HG02759 (cell line): ENCODE results near the gene RNF220.

Experiments used
- ATAC-seq: cut with Tn5 transposase; IDR thresholded peaks from one replicate; pipeline ENCODE4 v1.9.1; 2021; ENCODE audit warnings: mild to moderate bottlenecking, moderate library complexity; ENCODE audit not compliant: unreplicated experiment

RNF220 gene

GRCh38 chr1:44605914-44606615, 201.0 kb downstream of the RNF220 start:
- no peak for ATAC-seq

- no peak for ATAC-seq
Observed at GRCh38 chr1:44606701-44607281, 201.7 kb downstream of the RNF220 start.

- ATAC-seq, result no peak
Observed at GRCh38 chr1:44608141-44608540, 203.1 kb downstream of the RNF220 start.

DNA sequence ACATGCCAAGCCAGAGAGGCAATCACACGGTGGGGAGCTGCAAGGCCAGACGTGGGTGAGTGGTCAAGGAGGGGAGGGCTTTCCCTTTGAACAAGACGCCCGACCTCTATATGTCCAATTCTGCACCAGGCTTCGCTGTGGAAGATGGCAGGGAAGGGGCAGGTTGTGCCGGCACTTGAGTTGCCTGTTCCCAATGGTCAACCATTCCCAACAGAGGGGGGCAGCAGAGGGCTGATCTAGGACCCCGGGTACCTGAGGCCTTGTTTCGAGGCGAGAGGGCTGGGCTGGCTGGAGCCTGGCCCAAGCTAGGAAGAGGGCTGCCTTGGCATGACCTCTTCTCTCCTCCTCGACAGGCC, 204.3 kb downstream of the RNF220 start:
- ATAC-seq, result no peak

DNA sequence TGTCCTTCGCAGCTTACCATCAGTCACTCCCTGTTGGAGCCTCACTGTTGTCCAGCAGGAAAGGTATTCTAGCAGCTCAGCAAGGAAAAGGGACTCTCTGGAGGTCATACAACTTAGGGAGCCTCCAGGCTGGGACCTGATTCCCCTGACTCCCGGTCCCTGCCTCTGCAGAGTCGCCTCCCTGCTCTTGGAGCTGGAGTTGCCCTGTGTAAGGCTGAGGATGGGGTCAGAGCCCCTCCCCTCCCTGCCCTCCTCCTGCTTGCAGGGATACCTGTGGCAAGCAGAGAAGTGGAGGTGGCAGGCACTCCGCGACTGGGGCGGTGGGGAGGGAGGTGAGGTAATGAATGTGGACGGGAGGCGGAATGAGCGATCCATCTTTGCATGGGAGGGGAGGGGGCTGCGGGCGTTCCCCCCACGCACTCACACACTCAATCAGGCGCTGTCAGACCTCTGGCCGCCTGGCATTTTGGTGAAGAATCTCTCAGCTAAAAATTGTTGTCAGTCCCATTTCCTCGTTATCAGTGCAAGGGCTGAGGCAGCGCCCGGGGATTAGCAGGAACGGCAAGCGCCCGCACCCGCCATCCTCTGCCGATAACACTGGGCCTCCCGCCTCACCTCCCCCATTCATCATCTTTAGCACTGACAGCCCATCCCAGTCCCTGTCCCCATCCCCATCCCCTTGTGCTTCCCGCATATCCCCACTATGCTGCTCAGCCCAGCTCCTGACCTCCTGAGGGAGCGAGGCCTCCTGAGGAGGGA, 204.9 kb downstream of the RNF220 start:
- ATAC-seq, result no peak

DNA sequence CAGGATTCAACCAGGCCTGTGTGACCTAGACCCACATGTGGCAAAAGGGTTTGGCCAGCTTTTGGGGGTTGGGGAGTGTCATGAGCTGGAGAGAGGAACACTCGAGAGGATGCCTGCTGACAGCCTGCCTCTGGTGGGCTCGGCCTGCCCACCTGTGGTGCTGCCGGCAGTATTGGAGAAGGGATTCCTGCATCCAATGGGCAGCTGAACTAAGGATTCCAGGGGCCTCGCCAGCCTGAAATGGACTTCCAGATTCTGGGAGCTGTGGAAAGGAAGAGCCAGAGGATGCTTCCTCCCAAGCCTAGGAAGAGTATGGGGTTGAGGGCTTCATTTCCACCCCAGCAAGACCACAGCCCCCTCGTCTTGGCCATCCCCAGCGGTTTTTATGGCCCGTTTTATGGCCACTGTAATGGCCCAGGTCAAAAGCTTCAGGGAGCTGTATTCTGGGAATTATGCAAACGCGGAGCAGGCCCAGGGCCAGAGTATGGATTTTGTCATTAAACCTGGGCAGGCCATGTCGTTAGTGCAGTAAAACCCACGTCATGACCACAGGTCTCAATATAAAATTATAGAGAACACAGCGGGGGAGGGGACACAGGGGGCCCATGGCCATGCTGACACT, 205.6 kb downstream of the RNF220 start:
- ATAC-seq, result no peak

- ATAC-seq, result no peak
Observed at GRCh38 chr1:44611419-44611818, 206.4 kb downstream of the RNF220 start.

DNA sequence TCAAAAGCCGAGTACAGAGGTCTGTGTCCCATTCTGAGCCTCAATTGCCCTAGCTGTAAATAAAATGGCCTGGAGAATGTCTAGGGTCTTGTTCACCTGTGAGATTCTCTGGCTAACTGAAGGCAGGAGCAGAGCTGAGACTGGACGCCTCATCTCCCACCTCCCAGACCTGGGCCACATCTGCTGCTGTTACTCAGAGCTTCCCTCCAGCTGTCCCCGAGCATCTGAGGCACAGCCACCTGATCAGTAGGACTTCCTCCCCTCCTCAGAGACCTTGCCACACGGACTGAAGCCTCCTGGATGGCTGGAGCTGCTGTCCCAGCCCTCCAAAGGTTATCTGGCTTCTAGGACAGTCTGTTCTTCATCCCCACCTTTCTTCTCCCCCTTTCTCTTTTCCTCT, 206.8 kb downstream of the RNF220 start:
- no peak for ATAC-seq

GRCh38 chr1:44613941-44614340, 208.9 kb downstream of the RNF220 start:
- no peak for ATAC-seq

DNA sequence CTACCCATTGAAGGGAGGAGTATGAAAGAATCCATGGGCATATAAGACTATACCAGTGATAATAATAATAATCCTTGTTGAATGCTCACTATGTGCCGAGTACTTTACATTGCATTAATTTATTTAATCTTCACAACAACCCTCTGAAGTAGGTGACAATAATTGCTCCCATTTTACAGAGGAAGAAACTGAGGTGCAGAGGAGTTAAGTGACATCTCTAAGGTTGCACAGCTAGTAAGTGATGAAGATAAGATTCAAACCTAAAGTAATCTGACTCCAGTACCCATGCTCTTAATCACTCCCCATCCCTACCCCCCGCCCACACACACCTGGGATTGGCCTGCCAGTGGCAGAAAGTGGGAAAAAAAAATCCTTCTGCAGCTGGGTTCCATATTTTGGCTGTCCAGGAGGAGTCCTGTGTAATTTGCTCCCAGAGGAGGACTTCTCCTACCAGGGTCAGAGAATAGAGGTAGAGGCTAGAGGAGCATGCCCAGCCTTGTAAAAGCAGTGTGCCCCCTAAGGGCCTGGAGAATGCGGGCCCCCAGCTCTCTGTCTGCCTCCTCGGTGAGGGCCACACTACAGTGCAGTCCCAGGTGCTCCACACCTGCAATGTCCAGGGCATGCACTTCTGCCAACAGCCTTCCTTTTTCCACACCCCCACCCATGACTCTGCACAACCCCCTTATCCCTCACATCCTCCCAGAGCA, 211.4 kb downstream of the RNF220 start:
- no peak for ATAC-seq

- no peak for ATAC-seq
Observed at GRCh38 chr1:44616991-44617702, 212.1 kb downstream of the RNF220 start.

- ATAC-seq, result no peak
Observed at GRCh38 chr1:44617703-44618029, 212.6 kb downstream of the RNF220 start.

GRCh38 chr1:44619261-44619900, 214.3 kb downstream of the RNF220 start:
- ATAC-seq, result no peak

- ATAC-seq, result no peak
Observed at GRCh38 chr1:44620072-44620471, 215.0 kb downstream of the RNF220 start.

DNA sequence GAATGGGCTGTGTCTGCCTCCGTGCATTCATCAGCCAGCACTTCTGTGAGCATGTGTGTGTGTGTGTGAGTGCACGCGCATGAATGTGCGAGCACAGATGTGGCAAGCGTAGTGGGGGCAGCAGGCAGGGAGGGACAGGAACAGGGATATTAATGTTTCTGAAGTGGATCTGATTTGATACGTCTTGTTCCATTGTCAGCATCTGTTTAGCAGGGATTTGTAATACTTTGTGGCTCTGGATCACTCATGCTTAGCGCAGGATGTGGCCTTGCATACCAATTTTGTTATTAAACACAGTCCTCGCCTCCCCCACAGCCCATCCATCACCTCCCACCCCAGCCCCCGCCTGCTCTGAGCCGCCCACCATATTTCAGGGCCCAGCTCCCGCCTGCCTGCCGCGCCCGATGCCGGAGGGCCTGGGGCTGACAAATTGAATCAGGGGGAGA, 216.8 kb downstream of the RNF220 start:
- ATAC-seq, result no peak

DNA sequence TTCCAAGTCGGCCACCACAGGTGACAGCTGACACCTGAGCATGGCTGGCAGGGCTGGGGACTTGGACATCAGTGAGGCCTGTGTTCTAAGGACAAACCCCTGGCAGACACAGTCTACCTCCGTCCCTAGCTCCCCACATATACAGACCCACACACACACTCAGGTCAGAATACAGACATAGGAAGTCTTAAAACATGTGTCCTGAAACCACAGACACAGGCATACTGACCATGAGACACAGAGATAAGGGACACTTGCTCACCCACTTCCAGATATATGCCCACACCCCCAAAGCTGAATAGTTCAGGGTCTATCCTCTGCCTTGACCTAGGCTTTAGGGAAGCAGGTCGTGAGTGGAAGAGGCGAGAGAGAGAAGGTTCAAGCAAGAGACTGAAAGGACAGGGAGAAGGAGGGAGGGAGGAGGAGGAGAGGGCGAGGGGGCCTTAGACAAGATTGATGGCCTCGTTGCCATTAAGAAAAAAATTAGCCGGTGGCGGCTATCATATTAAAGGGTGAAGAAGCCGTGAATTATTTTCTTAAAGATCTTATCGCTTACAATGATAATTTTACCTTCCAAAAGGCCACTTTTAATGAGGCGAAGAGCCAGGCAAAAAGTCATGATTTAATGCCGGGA, 219.3 kb downstream of the RNF220 start:
- no peak for ATAC-seq

DNA sequence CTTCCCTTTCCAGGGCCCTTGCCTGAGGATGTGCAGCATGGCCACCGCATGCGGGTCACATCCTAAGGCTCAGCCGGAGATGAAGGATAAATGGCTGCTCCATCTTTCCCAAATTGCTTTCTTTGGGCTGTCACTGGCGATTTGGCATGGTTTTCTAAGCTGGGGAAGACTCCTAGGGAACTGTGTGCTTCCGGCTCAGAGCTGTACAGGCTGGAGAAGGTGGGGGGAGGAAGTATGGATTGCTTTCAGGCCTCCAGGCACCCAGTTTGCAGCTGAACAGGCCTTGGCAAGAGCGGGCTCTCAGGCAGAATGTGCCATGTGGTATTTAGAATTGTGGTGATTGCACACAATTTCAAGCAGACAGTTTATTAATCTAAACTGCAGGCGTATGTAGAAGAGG, 220.3 kb downstream of the RNF220 start:
- ATAC-seq, result no peak

DNA sequence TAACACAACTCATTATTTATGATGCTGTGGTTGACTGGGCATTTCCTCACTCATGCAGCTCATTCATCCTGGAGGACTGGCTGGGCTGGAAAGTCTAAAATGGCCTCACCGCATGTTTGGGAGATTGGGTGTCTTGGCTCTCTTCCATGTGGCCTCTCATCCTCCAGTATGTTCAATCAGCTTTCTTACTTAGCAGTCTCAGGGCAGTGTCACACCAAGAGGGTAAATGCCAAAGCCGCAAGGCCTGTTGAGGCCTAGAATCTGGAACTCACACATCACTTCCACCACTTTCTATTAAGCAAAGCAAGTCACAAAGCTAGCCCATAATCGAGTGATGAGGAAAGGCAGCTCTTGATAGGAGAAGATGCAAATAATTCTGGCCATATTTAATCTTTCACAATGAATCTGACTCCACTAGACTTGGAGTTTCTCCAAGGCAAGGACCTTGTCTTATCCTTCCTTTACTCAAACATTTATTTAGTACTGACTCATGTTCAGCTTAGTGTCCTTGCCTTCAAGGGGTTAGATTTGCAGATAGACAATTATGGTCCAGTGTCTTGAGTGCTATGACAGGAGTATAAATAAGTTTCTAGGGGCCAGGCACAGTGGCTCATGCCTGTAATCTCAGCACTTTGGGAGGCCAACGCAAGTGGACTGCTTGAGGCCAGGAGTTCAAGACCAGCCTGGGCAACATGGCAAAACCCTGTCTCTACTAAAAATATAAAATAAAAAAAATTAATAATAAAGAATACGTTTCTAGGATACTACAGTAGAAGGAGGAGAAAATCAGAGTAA, 224.1 kb downstream of the RNF220 start:
- no peak for ATAC-seq

DNA sequence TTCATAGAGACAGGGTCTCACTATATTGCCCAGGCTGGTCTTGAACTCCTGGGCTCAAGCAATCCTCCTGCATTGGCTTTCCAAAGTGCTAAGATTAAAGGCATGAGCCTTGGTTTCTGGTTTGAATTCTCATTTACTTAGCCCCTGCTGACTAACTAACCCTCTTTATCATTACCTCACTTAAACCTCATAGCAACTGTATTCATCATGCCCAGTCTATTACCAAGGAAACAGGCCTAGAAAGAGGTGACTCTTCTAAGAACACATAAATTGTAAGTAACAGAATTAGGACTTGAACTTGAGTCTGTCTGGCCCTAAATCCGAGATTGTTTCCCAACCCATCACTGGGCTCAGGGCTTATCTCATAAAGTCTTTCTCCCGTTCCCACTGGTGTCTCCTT, 225.1 kb downstream of the RNF220 start:
- ATAC-seq, result no peak
